ENCODE results near the gene AADACL2. TPM values are rescaled to one million over a fixed set of nuclear protein-coding genes. Genes with fewer than 3 reads are reported as not detected.

Gene AADACL2
- total and polyA plus RNA-seq, 9 of the 15 experiments (the other 6 are each of a cell fraction or from before 2014, with no cell fraction given): not detected

DNA sequence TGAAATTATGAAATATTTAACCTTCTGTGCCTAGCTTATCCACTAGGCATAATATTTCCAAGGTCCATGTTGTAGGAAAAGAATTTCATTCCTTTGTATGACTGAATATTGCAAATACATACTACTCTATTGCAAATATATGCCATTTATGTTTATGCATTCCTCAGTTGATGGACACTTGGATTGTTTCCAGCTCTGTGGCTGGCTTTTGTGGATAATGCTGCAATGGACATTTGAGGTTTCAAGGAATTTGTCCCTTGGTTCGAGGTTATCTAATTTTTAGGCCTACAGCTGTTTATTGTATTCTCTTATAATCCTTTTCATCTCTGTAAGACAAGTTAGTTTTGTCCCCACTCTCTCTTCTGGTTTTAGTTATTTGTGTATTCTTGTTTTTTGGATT is 7.7 kb upstream of the AADACL2 start (continued):
- TF ChIP-seq HNRNPK (IDR thresholded peaks at IDR 0.05; ENCODE audit: low read depth, low read length, poor library complexity, severe bottlenecking): no peak
- TF ChIP-seq RNF2 (IDR thresholded peaks at IDR 0.05): no peak
- no peak for TF ChIP-seq RBM15 (IDR thresholded peaks at IDR 0.05; ENCODE audit: insufficient read depth, low read length)
- no peak for TF ChIP-seq ZFP1 (CRISPR knock-in tag; IDR thresholded peaks at IDR 0.05)
- TF ChIP-seq MIER1 (IDR thresholded peaks at IDR 0.05; ENCODE audit: low read depth): no peak
- TF ChIP-seq ZKSCAN3 (CRISPR knock-in tag; IDR thresholded peaks at IDR 0.05): no peak
- no peak for TF ChIP-seq TEAD2 (tag; IDR thresholded peaks at IDR 0.05)
- no peak for TF ChIP-seq NFYB (IDR thresholded peaks at IDR 0.05; ENCODE audit: extremely low read depth, insufficient read length)
- TF ChIP-seq, protein P1, sequence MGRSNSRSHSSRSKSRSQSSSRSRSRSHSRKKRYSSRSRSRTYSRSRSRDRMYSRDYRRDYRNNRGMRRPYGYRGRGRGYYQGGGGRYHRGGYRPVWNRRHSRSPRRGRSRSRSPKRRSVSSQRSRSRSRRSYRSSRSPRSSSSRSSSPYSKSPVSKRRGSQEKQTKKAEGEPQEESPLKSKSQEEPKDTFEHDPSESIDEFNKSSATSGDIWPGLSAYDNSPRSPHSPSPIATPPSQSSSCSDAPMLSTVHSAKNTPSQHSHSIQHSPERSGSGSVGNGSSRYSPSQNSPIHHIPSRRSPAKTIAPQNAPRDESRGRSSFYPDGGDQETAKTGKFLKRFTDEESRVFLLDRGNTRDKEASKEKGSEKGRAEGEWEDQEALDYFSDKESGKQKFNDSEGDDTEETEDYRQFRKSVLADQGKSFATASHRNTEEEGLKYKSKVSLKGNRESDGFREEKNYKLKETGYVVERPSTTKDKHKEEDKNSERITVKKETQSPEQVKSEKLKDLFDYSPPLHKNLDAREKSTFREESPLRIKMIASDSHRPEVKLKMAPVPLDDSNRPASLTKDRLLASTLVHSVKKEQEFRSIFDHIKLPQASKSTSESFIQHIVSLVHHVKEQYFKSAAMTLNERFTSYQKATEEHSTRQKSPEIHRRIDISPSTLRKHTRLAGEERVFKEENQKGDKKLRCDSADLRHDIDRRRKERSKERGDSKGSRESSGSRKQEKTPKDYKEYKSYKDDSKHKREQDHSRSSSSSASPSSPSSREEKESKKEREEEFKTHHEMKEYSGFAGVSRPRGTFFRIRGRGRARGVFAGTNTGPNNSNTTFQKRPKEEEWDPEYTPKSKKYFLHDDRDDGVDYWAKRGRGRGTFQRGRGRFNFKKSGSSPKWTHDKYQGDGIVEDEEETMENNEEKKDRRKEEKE (IDR thresholded peaks at IDR 0.05; ENCODE audit: borderline replicate concordance in 1 of 2, control insufficient read depth in 1 of 2, low read depth in 2 of 2, low read length in 1 of 2): no peak
- TF ChIP-seq KLF13 (tag; IDR thresholded peaks at IDR 0.05; ENCODE audit: borderline replicate concordance, low read depth): no peak
- TF ChIP-seq FIP1L1 (IDR thresholded peaks at IDR 0.05; ENCODE audit: low read depth, low read length, poor library complexity, severe bottlenecking): no peak
- TF ChIP-seq, protein P2, sequence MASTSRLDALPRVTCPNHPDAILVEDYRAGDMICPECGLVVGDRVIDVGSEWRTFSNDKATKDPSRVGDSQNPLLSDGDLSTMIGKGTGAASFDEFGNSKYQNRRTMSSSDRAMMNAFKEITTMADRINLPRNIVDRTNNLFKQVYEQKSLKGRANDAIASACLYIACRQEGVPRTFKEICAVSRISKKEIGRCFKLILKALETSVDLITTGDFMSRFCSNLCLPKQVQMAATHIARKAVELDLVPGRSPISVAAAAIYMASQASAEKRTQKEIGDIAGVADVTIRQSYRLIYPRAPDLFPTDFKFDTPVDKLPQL (IDR thresholded peaks at IDR 0.05; ENCODE audit: extremely low read depth, insufficient read length): no peak
- no peak for TF ChIP-seq SIRT6 (IDR thresholded peaks at IDR 0.05; ENCODE audit: low read depth, low read length)
- TF ChIP-seq XRCC3 (IDR thresholded peaks at IDR 0.05): no peak
- TF ChIP-seq RBM22 (IDR thresholded peaks at IDR 0.05; ENCODE audit: low read depth, low read length, poor library complexity, severe bottlenecking): no peak
- TF ChIP-seq SETDB1 (IDR thresholded peaks at IDR 0.05; ENCODE audit: low read length): no peak
- TF ChIP-seq ESRRA (IDR thresholded peaks at IDR 0.05; ENCODE audit: borderline replicate concordance, low read depth): peak; percentile 79; the same call in 1 of the 2 replicates
- TF ChIP-seq, protein P3, sequence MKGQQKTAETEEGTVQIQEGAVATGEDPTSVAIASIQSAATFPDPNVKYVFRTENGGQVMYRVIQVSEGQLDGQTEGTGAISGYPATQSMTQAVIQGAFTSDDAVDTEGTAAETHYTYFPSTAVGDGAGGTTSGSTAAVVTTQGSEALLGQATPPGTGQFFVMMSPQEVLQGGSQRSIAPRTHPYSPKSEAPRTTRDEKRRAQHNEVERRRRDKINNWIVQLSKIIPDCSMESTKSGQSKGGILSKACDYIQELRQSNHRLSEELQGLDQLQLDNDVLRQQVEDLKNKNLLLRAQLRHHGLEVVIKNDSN (CRISPR knock-in tag; IDR thresholded peaks at IDR 0.05): no peak
- TF ChIP-seq, protein P4, sequence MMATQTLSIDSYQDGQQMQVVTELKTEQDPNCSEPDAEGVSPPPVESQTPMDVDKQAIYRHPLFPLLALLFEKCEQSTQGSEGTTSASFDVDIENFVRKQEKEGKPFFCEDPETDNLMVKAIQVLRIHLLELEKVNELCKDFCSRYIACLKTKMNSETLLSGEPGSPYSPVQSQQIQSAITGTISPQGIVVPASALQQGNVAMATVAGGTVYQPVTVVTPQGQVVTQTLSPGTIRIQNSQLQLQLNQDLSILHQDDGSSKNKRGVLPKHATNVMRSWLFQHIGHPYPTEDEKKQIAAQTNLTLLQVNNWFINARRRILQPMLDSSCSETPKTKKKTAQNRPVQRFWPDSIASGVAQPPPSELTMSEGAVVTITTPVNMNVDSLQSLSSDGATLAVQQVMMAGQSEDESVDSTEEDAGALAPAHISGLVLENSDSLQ (IDR thresholded peaks at IDR 0.05): peak; percentile 91
- peak; percentile 91 to 93 for TF ChIP-seq KDM1A (IDR thresholded peaks at IDR 0.05)
- TF ChIP-seq NELFE (IDR thresholded peaks at IDR 0.05; ENCODE audit: insufficient read depth, insufficient read length): no peak
- TF ChIP-seq EZH2 (IDR thresholded peaks at IDR 0.05; ENCODE audit: borderline replicate concordance, low read depth, low read length): no peak
- TF ChIP-seq PHB (CRISPR knock-in tag; IDR thresholded peaks at IDR 0.05): no peak
- peak; percentile 54; the same call in 1 of the 2 replicates for TF ChIP-seq LCOR (CRISPR knock-in tag; IDR thresholded peaks at IDR 0.05)
